Measurements from ENCODE around the gene TMEM74B.
A peak's percentile ranks its signal among the peaks of the same experiment; 100 is the strongest.

TMEM74B gene

GRCh38 chr20:1184638-1185315 is at the start of gene TMEM74B:
Gene TMEM74B (minus strand): TSS chr20:1184981. CDS start chr20:1183801, 1,180 bp downstream.
- intact Hi-C loops (cut with DNase I; ENCODE audit: low total_unique reads), result no loop called here
- no peak for DNase-seq
- Histone ChIP-seq H3K27ac (no peak within 1 kb of the TSS), H3K4me1 (peaks cover 0 to 16% (median 13%) of the 10 kb centered on the region in 4 donors), H3K4me3 (peak within 1 kb of the TSS; percentile 30 to 48), H3K36me3 (no peaks in the 10 kb centered on the region), H3K27me3 (peaks cover 0 to 24% of the 10 kb centered on the region in 2 donors), H3K9me3 (no peaks in the 10 kb centered on the region)
- TF ChIP-seq CTCF (IDR thresholded peaks at IDR 0.05), result no peak

- intact Hi-C loops (cut with DNase I; ENCODE audit: low total_unique reads), result no loop called here
- H3K4me1 ChIP-seq, result no peaks in the 10 kb centered on the region
- DNase-seq, result no peak
- no peak overlapping the region for H3K4me3 ChIP-seq
- no peak for TF ChIP-seq CTCF (IDR thresholded peaks at IDR 0.05)
- no peaks in the 10 kb centered on the region for H3K36me3 ChIP-seq
- no peak overlapping the region for H3K27ac ChIP-seq
- H3K27me3 ChIP-seq, result peaks cover 0 to 31% of the 10 kb centered on the region in 2 donors
- no peaks in the 10 kb centered on the region for H3K9me3 ChIP-seq
Observed at GRCh38 chr20:1232286-1233111, 47.7 kb upstream of the TMEM74B start.

GRCh38 chr20:1229541-1229940 is 44.8 kb upstream of the TMEM74B start:
- no peak for DNase-seq

GRCh38 chr20:1225783-1226654 is 41.2 kb upstream of the TMEM74B start, which contains the start of gene RAD21L1:
Gene RAD21L1 (plus strand): TSS chr20:1226044. CDS start chr20:1228454, 2,410 bp downstream.
- peak; percentile 51 to 82 for DNase-seq
- no peak for TF ChIP-seq CTCF (IDR thresholded peaks at IDR 0.05)
- peaks cover 0 to 46% of the 10 kb centered on the region in 2 donors for H3K27me3 ChIP-seq
- peaks cover 0 to 21% (median 12%) of the 10 kb centered on the region in 4 donors for H3K4me1 ChIP-seq
- intact Hi-C loops (cut with DNase I; ENCODE audit: low total_unique reads), result no loop called here
- no peaks in the 10 kb centered on the region for H3K9me3 ChIP-seq
- H3K36me3 ChIP-seq, result no peaks in the 10 kb centered on the region
- H3K4me3 ChIP-seq, result peak within 1 kb of the TSS; percentile 50 to 62
- H3K27ac ChIP-seq, result no peak within 1 kb of the TSS

More at GRCh38 chr20:1229541-1229940, 44.8 kb upstream of the TMEM74B start:
- Histone ChIP-seq H3K4me3 (no peak overlapping the region), H3K9me3 (no peaks in the 10 kb centered on the region), H3K4me1 (peaks cover 0 to 21% (median 12%) of the 10 kb centered on the region in 4 donors), H3K36me3 (no peaks in the 10 kb centered on the region), H3K27me3 (peaks cover 0 to 44% of the 10 kb centered on the region in 2 donors), H3K27ac (no peak overlapping the region)
- intact Hi-C loops (cut with DNase I; ENCODE audit: low total_unique reads), result no loop called here
- TF ChIP-seq CTCF (IDR thresholded peaks at IDR 0.05), result no peak

GRCh38 chr20:1225263-1225782 is 40.5 kb upstream of the TMEM74B start:
- intact Hi-C loops (cut with DNase I; ENCODE audit: low total_unique reads), result no loop called here
- H3K27ac ChIP-seq, result no peak overlapping the region
- H3K4me1 ChIP-seq, result peaks cover 0 to 21% (median 12%) of the 10 kb centered on the region in 4 donors
- no peaks in the 10 kb centered on the region for H3K36me3 ChIP-seq
- peaks cover 0 to 46% of the 10 kb centered on the region in 2 donors for H3K27me3 ChIP-seq
- peak overlapping the region; percentile 50 to 62 for H3K4me3 ChIP-seq
- peak in 1 of 2 donors; percentile 47 for DNase-seq
- no peaks in the 10 kb centered on the region for H3K9me3 ChIP-seq
- no peak for TF ChIP-seq CTCF (IDR thresholded peaks at IDR 0.05)

All from tibial artery (tissue), 4 donors.